Tibial nerve (tissue), 4 donors: ENCODE data around the gene FBN1.

ENCODE experiments used
- EP300 ChIP-seq, 2 donors: sonication (generic); formaldehyde crosslinking; IDR thresholded peaks; one replicate each; pipeline ENCODE4 v1.6.1; 2017; ENCODE audit warnings: antibody characterized with exemption in 2 of 2, mild to moderate bottlenecking in 1 of 2
- POLR2A ChIP-seq, 2 donors: fragments of 450-650 bp; IDR thresholded peaks; one replicate each; pipeline ENCODE4 v1.6.1; 2017; ENCODE audit warnings: antibody characterized with exemption in 2 of 2, mild to moderate bottlenecking in 2 of 2, moderate library complexity in 2 of 2
- TF ChIP-seq, protein P1 (sequence below), 5 experiments: fragments of 200-600 bp in 3 of 5; fragments of 450-650 bp in 2 of 5; sonication (generic) in 3 of 5; IDR thresholded peaks; one replicate each; pipeline ENCODE4 v1.5.1; 2016 to 2019; ENCODE audit warnings: antibody characterized with exemption in 5 of 5, mild to moderate bottlenecking in 3 of 5, moderate library complexity in 2 of 5

DNA sequence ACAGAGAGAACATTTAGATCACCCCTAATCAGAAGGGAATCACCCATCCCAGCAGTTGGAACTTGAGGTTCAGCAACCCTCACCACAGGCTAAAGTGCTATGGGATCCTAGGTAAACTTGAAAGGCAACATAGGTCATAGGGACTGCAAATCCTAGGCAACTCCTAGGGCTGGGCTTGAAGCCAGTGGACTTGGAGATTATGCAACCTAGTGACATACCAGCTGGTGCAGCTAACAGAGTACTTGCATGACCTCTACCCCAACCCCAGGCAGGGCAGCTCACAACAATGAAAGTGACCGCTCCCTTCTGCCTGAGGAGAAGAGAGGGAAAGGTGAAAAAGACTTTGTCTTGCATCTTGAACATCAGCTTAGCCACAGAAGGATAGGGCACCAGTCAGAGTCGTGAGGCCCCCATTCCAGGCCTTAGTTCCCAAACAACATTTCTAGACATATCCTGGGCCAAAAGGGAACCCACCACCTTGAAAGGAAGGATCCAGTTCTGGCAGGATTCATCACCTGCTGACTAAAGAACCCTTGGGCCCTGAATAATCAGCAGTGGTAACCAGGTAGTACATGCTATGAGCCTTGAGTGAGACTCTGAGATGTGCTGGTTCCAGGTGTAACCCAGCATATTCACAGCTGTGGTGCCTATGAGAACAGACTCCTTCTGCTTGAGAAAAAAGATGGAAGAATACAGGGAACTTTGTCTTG, 37.6 kb upstream of the FBN1 start:
- TF ChIP-seq, protein P1, sequence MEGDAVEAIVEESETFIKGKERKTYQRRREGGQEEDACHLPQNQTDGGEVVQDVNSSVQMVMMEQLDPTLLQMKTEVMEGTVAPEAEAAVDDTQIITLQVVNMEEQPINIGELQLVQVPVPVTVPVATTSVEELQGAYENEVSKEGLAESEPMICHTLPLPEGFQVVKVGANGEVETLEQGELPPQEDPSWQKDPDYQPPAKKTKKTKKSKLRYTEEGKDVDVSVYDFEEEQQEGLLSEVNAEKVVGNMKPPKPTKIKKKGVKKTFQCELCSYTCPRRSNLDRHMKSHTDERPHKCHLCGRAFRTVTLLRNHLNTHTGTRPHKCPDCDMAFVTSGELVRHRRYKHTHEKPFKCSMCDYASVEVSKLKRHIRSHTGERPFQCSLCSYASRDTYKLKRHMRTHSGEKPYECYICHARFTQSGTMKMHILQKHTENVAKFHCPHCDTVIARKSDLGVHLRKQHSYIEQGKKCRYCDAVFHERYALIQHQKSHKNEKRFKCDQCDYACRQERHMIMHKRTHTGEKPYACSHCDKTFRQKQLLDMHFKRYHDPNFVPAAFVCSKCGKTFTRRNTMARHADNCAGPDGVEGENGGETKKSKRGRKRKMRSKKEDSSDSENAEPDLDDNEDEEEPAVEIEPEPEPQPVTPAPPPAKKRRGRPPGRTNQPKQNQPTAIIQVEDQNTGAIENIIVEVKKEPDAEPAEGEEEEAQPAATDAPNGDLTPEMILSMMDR (IDR thresholded peaks at IDR 0.05) = no peak
- TF ChIP-seq EP300 (IDR thresholded peaks at IDR 0.05) (peak in 1 of 2 donors; percentile 14), POLR2A (IDR thresholded peaks at IDR 0.05) (no peak)
